ENCODE data around the gene FNDC8.

- TF ChIP-seq CTCF (IDR thresholded peaks at IDR 0.05; ENCODE audit: poor library complexity) (no peak), EZH2phosphoT487 (IDR thresholded peaks at IDR 0.05; ENCODE audit: low read depth, severe bottlenecking, unreplicated experiment) (no peak), EZH2 (IDR thresholded peaks at IDR 0.05; ENCODE audit: borderline replicate concordance) (no peak)
Observed at GRCh38 chr17:35167666-35168065, 46.3 kb downstream of the FNDC8 start.

All from hepatocyte (in vitro differentiated cells).